Bone marrow (tissue), 2 donors: ENCODE results near the gene OGA.

Experiments
- DNase-seq, 2 donors: peaks; one replicate each; lab custom pipeline; 2025; lab: John Stamatoyannopoulos, UW

The OGA gene

DNA sequence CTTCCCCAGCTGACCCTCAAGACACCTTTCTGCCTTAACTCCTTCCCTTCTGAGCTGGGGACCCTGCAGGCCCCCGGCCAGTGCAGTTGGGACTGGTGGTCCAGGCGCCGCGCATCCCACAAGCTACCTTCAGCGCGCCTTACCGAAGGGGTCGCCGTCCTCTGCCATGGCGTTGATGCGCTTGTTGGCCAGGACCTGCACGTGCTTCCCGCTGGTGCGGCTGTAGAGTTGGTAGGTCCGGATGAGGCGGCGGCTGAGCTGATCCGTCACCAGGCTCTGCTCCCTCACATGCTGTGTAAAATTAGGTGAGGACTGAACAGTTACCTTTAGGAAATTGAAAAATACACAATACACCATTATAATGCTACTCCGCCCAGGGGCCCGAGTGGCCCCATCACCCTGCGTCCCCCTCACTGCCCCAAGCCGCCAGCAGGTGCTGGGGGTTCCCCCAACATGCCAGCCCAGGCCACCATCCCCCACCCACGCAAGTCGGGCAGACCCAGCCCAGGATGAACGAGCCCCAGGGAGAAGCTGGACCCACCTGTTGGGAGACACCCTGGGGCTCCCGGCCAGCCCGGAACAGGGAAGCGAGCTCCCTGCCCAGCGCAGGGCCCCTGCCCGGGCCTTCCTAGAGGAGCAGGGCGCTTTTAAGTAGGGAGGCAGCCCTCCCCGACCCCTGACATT, 43.5 kb downstream of the OGA start:
- no peak for DNase-seq

DNA sequence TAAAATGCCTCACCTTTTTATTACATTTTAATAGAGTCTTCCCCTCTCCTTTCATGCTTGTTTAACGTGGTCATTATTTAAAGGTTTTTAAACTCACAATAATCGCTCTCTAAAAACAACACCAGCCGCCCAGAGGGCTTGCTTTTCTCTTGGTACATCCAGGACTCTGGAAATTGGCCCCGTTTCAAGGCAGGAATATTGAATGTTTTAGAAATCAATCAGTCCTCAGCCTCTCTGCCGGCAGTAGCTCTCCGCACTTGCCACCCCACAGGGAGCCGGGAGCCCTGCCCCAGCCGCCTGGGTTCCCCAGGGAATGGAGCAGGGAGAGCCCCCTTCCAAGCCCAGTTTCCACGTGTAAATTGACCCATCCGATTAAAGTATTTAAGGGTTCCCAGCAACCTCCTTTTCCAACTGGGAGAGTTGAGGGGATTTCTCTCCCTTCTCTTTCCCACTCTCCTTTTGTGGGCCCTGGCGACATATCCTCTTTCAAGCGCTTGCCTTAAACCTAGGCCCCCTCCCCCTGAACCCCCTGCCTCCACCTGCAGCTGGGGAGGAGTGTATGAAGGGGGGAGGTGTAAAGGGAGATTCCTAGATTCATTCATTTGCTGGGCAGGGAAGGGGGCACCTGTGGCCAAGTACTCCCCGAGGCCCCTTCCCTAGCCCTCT, 44.2 kb downstream of the OGA start:
- DNase-seq, result no peak

DNA sequence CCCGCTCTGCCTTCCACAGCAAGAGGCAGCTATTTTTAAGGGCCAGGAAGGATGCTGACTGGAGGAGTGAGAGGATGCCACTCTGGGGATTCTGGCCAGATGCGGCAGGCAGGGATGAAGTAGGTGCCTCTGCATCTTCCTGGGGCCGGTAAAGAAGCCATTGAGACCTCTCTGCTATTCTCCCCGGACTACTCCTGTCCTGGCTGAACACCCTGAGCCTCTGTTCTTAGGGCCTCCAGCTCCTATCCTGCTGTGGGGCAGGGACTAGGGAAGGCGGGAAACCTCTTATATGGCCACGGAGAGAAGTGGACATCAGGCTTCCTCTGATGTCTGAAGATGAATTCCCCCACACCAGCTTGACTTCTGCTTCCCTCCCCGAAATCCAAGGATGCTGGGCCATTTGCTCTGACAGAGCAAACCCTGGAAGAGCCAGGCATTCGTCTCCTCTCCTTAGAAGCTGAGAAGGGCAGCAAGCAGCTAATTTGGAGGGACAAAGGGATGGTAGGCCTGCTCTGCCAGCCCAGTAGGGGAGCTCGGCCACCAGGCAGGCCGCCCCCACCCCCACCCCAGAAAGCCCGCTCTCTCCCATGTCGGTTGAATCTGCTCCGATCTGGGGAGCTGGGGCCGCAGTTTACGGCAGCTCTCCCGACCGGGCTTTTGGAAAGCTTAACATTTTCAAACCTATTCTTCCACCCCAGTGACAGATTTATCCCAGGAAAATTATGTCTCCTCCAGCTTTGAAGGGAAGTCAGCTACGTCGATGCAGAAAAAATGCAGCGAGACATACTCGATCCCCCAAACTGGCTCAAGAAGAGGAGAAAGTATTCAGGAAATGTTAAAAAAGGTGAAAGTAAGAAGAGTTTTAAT, 45.1 kb downstream of the OGA start:
- no peak for DNase-seq

GRCh38 chr10:101772017-101772894, 46.0 kb downstream of the OGA start:
- no peak for DNase-seq

- no peak for DNase-seq
Observed at GRCh38 chr10:101771380-101771779, 46.9 kb downstream of the OGA start.

DNA sequence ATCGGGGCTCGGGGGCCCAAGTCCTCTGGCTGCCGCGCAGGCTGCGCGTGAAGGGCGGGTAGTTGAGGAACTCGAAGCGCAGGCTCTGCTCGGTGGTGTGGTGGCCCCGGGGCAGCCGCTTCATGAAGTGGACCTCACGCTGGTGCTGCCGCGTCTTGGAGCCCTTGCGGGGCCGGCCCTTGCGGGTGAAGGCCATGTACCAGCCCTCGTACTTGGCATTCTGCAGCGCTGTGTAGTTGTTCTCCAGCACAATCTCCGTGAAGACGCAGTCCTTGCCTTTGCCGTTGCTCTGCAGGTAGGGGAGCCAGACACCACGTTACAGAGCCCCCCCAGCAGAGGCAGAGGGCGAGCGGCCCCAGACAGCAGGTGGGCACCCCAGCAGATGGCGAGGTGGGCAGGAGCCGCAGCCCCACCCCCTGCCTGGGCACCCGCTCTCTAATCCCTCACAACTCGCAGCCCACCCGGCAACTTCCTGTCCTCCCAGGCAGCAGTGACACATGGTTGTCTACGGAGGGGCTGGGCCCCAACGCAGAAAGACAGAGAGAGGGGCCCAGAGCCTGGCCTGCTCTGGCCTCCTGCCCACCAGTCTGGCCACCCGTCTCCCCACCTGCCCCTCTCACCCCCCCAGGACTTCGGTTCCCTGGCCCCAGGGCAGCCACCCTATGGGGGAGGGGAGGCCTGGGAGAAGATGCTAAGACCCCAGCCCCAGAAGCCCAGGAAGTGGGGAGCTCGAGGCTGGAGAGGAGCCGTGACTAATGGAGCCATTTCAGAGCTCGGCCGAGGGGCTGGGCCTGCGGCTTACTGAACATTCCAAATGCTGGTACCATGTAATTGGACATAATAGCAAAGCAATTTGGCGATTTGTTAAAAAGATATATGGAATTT, 47.7 kb downstream of the OGA start:
- no peak for DNase-seq

- DNase-seq, result no peak
Observed at GRCh38 chr10:101769541-101770180, 48.6 kb downstream of the OGA start.

DNA sequence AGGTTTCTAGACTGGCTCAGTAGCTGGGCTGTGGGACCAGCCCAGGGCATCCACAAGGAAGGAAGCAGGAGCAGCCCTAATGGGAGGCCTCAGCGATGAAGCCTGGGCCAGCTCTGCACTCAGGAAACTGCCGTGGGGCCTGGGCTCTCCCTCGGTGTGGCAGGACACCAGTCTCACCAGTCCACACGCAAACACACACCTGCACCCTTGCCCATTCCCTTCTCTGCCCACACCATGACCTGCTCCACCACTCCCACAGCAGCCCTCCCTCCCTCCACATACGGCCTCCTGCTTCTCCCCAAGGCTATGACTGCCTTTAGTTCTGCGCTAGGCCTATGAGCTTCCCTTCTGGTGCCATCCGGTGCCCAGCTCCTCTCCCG, 49.5 kb downstream of the OGA start:
- DNase-seq, result no peak

DNA sequence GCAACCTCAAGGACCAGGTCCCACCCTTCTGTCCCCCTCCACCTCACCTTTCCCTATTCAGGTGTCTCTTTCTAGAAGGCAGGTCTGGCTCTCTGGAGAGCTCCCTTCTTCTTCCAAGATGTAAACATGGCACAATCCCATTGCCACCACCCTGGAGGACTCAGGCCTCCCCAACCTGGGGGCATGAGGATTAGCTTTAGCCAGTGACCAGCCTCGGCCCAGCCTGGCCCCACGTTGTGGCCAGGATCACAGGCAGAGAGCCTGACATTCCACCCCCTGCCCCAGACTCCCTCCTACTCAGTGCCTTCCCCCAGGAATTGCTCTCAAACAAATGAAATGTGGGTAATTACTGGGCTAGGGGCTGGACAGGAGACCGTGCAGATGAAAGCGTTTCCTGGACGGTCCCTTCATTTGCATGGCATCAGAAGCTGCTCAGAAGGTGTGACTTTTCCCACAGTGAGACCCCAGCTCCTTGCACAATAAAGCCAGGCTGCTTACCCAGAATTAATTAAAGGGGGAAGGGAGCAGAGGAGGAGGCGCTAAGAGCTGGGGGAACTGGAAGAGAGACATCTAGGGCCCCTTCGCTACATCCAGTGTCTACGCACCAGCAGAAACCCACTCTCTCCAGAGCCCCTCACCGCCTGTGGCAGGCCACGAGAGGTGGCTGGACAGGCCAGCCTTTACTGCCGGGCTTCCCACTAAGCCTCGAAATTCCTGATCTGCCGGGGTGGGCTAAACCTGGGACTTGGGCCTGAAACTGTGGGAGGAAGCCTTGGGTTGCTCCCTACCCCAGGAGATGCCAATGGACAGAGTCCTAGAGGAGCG, 50.1 kb downstream of the OGA start:
- DNase-seq, result no peak

GRCh38 chr10:101767600-101767945, 50.7 kb downstream of the OGA start:
- no peak for DNase-seq

GRCh38 chr10:101766753-101767599, 51.3 kb downstream of the OGA start:
- DNase-seq, result no peak

GRCh38 chr10:101766306-101766705, 51.9 kb downstream of the OGA start:
- no peak for DNase-seq

DNA sequence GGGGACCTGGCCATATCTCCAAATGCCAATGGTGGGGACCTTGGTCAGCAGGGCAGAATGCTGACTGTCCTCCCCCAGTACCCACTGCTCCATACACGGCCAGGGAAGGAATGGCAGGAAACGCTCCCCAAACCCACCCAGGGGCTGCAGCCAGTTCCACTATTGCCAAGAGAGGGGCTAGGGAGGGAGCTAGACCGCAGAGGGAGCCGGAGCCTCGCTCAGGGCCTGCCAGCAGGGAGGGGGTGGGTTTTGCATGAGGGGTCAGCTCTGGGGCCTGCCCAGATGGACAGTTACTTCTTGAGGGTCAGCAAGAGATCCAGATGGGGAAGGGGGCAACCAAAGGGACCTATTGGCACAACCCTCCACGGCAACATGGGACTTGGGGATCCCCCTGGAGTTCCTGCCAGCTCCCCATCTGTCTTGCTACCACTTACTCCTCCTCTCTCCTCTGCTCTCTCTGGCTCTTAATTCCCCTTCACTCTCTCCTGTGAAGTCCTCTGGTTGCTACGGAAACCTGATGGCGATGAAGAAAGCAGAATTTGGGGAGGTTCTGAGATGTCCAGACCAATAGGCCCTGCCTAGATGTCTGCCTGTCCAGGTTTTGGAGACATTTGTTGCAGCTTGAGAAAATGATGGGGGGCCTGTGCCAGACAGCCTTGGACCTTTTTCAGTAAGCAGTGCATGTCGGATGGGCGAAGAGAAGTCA, 55.0 kb downstream of the OGA start:
- DNase-seq, result no peak

DNA sequence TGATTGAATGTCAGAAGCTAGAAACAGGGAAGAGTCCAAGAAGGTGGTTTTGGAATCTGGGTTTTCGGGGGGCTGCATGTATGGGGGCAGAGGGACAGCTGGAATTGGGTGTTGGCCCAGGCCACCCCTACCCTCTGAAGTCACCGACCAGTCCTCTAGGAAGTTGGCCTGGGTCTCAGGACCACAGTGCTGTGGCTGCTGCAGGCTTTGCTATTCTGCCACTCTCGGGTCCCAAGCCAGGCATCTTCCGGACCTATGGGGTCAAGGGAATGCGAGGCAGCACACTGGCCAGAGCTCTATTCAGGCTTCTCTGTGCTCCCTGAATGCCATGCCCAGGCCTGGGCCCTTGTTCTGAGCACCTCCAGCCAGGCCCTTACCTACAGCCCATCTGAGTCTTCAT, 55.5 kb downstream of the OGA start:
- DNase-seq, result no peak

GRCh38 chr10:101761226-101761625, 57.0 kb downstream of the OGA start:
- no peak for DNase-seq

- DNase-seq, result no peak
Observed at GRCh38 chr10:101760510-101760909, 57.7 kb downstream of the OGA start.

DNA sequence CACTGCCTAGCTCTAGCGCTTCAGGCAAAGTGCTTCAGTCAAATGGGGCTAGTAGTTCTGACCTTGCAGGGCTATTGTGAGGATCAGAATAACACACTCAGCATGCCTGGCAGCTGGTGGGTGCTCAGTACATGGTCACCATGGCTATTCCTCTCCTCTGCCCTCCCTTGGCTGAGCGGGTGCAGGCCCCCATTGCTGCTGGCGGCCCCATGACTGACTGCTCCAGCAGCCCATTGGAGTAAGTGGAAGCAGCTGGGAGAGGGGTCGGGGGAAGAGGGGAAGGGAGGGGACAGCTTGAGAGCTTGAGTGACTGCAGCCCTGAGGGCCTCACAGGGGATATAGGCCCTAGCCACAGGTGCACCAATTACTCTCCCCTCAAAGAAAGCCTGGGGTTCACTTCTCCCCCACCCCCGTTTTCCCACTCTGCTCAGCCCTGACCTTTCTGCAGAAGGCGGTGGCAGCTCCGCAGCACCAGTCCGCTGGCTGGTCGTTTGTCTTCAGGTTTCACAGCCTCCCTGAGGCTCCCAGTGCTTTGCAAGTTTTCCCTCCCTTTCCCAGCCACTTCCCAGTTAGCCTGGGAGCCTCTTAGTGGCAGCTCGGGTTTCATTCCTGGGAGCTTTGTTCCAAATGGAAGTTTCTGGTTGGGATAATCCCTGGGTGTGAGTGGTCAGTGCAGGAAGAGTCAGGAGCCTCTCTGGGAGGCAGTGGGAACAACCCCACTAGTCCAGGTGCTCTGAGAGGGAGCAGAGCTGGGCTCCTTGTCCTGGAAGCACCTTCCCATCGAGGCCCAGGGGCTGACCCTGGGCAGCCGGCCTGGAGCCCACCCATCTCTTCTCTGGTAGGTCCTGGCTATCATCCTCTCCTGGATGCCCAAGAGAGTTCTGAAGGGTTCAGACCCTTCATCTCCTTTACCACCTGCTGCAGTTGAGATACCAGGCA, 58.7 kb downstream of the OGA start:
- DNase-seq, result no peak
